Jurkat, Clone E6-1 (cell line): ENCODE measurements around the gene PTPRN2.

Source experiments
- DNase-seq: peaks from one replicate; pipeline ENCODE4 v3.0.0-alpha.2; 2011; ENCODE audit warnings: low read depth, low spot score
- H3K4me3 ChIP-seq: 2 replicates; pipeline ENCODE4 v1.5.1; 2011; ENCODE audit warnings: mild to moderate bottlenecking, low read length, control low read depth, moderate library complexity

The PTPRN2 gene

DNA sequence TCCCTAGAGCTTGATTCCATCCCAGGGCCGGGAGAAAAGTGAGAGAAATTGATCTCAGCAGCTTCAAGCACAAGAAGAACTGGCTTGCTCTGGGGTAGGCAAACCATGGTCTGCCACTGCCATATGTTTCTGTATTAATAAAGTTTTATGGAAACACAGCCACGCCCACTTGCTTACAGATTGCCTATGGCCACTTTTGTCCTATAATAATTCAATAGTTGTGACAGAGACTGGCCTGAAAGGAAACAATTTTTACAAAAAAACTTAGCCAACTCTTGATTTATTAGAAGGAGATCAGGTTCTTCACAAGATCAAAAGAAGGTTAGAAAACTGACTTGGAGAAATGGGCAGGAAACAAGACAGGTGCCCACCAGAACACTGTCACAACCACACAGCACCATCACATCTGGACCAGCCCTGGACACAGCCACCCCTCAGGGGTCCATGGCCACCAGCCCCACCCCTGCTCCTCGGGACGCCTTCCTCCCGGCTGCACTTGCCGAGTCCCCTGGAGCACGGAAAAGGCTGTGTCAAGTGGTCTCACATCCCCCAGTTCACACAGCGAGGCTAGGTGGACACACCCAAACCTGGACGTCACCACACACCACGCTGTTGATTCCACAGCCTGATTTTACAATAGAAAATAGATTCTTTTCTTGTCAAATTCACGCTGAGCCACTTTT, 85.4 kb downstream of the PTPRN2 start:
- no peak for DNase-seq
- H3K4me3 ChIP-seq = no peak overlapping the region

DNA sequence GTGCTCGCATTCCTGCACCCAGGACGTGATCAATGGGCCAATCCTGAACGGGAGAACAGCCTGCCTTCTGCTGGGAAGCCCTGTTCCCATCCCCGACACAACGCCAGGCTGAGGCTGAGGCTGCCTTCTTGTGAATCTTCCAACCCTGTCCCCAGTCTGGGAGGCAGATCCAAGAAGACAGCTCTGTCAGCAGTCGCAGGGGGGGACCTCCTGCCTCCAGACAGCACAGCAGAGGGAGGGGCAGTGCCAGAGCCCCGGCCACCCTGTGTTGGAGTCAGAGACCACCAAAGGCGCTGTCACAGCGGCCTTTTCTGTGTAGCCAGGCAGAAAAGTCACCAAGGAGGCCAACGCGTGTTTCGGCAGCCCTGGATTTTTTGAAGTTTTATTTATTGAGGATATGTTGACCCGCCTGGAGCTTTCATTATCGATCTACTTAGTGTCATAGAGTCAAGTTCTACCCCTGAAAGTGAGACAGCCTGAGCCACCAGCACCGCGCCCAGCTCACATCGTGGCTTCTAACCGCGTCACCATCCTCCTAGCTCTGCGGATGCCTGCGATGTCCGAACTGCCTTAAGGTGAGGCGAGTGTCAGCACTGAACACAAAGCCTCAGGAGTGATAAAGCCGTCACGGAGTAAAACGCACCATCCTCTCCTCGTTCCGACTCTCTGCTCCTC, 86.1 kb downstream of the PTPRN2 start:
- no peak for DNase-seq
- H3K4me3 ChIP-seq = no peak overlapping the region

DNA sequence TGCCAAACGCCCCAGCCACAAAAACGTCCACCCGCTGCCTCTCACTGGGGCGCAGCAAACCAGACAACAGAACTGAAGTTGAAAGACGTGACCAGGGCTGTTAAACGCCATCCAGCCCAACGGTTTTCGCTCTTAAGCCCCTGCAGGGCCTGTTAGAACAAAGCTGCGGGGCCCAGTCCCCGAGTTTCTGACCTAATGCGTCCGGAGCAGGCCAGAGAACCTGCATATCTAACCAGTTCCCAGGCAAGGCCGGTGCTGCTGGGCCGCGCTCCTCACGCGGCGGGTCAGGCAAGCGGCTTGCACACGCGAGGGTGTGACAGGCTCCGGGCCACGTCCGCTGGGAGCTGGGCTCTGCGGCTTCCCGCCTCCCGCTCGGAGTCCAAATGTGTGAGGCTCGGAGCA, 87.0 kb downstream of the PTPRN2 start:
- DNase-seq = no peak
- no peak overlapping the region for H3K4me3 ChIP-seq

DNA sequence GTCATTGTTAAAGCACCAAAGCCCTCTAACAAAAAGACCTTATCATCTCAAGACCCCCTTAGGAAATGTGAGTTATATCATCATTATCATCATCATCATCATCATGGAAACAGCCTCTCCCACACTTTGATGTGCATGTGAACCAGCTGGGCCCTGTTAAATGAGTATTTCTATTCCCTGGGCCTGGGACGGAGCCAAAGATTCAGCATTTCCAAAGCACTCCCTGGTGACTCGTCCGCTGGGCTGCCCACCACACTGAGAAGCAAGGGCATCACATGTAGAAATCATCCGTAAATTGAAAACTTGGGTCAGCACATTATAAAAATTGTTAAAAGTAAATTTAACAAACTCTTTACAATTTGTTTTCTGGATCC, 88.6 kb downstream of the PTPRN2 start:
- no peak for DNase-seq
- H3K4me3 ChIP-seq = no peak overlapping the region

GRCh38 chr7:158498443-158499081, 89.1 kb downstream of the PTPRN2 start:
- no peak for DNase-seq
- no peak overlapping the region for H3K4me3 ChIP-seq

DNA sequence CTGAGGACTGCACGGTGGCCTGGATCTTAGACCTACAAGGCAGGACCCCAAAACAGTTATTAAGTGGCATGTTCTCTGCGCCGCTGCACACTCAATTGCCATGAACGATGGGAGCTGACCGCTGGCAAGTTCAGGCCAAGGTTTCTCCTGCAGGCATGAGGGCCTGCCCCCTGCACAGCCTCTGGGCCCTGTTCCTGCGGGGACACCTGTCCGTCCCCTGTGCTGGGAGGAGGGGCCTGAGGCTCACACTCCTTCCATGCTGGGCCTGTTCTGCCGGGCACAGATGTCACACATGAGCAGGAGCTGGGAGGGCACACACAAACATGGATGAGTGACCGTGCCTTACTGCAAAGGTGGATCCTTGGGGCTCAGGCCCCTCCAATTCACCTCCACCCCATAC, 90.0 kb downstream of the PTPRN2 start:
- no peak overlapping the region for H3K4me3 ChIP-seq

DNA sequence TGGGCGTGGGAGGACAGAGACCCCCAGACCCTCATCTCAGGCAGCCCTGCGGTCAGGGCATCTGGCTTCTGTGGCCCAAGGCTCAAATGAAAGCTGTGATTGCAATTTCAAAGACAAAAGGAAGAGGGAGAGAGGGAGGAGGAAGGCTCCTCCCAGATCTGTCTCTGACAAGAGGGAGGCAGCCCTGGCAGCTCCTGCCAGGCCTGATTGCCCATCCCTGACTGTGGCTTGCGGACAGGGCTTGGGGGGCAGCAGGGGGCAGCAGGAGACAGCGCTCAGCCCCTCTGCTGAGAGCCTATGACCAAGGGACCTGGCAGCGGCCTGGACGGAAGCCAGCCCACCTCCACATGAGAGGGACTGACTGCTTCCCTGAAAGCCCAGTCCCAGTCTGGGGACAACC, 91.8 kb downstream of the PTPRN2 start:
- no peak overlapping the region for H3K4me3 ChIP-seq
- DNase-seq = no peak

More for the DNA sequence above, 90.0 kb downstream of the PTPRN2 start:
- DNase-seq = no peak

DNA sequence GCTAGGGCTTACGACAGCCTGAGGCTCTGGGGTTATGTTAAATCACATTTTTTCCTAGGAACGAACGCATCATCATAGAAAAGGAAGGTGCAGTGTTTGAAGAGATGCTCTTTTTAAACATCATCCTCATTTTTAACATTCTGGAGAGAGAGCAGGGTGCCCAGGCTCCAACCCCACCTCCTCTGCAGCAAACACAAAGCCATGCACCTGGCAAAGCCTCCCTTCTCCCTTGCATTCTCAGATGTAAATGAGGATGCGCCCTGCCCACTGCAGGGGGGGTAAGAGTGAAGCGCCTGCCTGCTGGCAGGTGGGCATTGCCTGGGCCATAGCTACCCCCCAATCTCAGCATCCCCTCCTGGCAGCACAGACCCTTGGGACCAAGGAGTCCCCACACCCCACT, 92.4 kb downstream of the PTPRN2 start:
- DNase-seq = no peak
- H3K4me3 ChIP-seq = no peak overlapping the region

DNA sequence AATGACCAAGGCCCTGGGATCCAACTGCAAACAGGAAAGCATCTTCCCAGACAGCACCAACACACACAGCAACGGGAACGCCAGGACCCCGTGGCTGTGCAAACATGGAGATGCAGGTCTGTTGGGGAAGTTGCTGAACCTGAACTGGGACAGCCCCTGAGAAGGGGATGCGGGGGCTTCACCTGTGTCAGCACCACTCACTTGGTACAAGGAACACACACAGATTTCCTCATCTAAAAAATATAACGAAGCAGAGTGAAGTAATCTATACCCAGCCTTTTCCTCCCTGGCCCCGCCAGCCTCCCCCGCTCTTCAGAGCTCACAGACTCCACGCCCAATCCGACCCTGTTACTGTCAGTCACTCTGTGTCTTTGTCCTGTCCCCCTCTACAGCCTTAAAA, 93.0 kb downstream of the PTPRN2 start:
- no peak overlapping the region for H3K4me3 ChIP-seq
- DNase-seq = no peak

DNA sequence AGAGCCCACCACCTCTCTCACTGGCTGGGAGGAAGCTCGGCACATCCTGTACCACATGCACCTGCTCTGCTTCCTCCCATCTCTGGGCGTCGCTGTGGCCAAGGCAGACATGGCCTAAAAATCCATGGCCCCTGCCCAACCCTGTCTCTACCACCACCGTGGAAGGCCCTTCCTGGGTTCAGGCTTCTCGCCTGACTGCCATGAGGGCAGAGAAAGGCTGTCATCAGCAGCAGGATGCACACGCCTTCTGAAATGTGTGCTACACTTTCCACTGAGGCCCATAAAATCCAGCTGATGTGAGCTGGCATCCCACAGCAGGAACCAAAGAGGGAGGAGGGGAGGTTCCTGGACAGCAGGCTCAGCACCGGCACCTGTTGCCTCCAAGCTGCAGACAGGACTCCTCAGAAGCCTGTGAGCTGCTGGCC, 93.4 kb downstream of the PTPRN2 start:
- DNase-seq = peak; percentile 28
- no peak overlapping the region for H3K4me3 ChIP-seq

GRCh38 chr7:158492367-158492764, 95.3 kb downstream of the PTPRN2 start:
- H3K4me3 ChIP-seq = no peak overlapping the region
- DNase-seq = no peak

DNA sequence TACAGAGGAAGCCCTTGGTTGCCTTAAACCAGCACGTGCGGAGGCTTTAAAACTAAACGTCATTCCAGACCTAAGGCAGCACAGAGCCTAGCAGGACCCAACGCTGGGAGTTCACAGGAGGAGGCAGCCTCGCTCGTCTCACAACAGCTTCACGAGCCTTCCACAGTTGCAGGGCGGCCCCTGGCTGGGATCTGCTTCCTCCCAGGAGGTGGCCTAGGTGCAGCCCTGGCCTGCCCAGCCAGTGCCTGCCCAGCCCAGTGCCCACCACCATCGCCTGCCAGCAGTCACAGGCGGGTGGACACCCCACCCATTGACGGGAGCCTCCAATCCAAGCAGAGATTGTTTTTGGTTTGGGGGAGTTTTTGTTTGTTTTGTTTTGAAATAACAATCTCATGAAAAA, 96.5 kb downstream of the PTPRN2 start:
- DNase-seq = no peak
- H3K4me3 ChIP-seq = no peak overlapping the region

- DNase-seq = no peak
- no peak overlapping the region for H3K4me3 ChIP-seq
Observed at GRCh38 chr7:158490171-158490782, 97.3 kb downstream of the PTPRN2 start.

DNA sequence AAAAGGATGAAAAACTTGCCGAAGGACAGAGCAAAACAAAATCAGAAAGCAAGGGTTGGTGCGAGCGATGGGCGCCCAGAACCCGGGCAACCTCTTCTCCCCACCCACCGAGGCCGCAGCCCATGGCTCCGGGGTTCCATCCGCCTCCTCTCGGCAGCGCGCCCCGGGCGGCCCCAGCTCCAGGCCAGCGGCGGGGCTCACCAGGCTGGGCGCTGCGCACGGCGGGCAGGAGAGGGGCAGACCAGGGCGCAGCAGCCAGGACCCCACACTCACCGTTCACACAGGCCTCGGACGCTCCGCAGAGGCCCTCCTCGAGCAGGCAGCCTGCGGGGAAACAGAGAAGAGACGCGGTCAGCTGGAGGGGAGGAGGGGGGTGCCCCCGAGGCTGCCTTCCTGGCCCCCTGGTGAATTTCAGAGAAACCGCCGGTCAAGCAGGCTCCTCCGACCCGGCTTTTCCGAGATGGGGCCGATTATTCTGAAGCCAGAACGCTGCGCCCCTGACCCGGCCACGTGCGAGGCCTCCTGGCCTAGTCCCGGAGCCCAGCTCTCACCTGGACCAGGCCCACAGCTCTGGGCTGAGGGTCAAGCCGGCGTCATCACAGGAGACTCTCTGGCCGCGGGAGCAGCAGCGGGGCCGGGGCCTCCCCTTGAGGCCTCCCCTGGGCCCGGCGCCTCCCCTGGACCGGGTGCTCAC, 98.0 kb downstream of the PTPRN2 start:
- no peak for DNase-seq
- no peak overlapping the region for H3K4me3 ChIP-seq

- no peak for DNase-seq
- no peak overlapping the region for H3K4me3 ChIP-seq
Observed at GRCh38 chr7:158488181-158488971, 99.2 kb downstream of the PTPRN2 start.

DNA sequence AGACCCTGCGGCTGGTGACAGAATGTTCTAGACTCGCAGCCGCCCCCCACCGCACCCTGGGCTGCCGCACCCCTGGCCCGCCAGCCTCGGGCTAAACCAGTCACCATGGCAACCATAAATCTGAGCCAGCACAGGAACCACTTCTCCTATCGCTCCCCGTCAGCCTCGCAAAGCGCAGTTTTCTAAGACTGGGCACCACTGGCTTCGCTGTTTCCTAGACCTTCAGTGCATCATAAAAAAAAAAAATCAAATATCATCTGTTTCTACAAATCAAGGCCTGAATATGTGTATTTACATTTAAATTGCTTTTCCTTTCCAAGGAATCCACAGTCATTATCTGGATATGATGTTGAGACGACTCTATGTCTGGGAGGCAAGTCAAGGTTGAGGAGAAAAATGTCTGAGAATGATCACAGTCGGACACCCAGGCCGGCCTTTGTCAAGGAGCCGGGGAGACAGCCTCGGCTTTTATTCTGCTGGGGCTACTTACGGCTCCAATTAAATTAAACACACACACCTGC, 99.9 kb downstream of the PTPRN2 start:
- no peak for DNase-seq
- H3K4me3 ChIP-seq = no peak overlapping the region

- no peak for DNase-seq
- H3K4me3 ChIP-seq = no peak overlapping the region
Observed at GRCh38 chr7:158486919-158487318, 100.7 kb downstream of the PTPRN2 start.

DNA sequence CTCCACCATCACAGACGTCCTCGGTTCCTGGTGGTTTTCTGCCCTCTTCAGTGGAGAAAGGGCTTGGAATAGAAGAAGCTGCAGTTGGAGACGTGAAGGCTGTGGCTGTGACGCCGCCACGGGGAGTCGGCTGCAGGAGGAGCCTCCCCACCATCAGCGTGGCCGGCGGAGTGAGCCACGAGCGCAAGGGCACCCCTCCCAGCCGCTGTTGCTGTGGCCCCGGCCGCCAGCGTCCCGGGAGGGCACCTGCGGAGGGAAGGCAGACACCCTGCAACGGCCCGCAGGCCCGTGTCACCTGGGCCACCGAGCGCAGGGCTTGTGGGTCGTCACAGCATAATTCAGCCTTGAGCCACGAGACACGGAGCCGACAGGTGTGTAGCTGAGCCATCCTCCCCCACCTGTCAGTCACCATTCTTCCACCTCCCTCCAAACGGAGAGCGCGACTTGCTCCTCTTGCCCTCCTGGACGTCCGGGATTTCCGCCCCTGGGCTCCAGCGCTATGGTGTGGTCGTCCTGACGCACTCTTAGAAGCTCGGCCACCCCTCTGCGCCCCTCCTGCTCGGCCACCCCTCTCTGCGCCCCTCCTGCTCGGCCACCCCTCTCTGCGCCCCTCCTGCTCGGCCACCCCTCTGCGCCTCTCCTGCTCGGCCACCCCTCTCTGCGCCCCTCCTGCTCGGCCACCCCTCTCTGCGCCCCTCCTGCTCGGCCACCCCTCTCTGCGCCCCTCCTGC, 102.7 kb downstream of the PTPRN2 start:
- no peak overlapping the region for H3K4me3 ChIP-seq
- no peak for DNase-seq
